Esophagus squamous epithelium (tissue), 5 donors: Measurements from ENCODE around the gene ADAM11. TPM values are rescaled to one million over a fixed set of nuclear protein-coding genes. Genes with fewer than 3 reads are reported as not detected.

Experiments used
- DNase-seq: peaks from one replicate; lab custom pipeline; 2025; lab: John Stamatoyannopoulos, UW
- H3K27ac ChIP-seq, 4 donors: fragments of 200-600 bp; sonication (generic); one replicate each; pipeline ENCODE4 v1.5.1; 2016 to 2019; ENCODE audit warnings: mild to moderate bottlenecking in 1 of 4
- H3K27me3 ChIP-seq, 4 donors: fragments of 200-600 bp; sonication (generic); 1 replicate in 3 of 4; 2 replicates in 1 of 4; pipeline versions ENCODE4 v1.5.1 to v1.6.0; 2017 to 2021; ENCODE audit warnings: antibody characterized with exemption in 1 of 4
- H3K36me3 ChIP-seq, 3 donors: fragments of 200-600 bp; sonication (generic); one replicate each; pipeline ENCODE4 v1.5.1; 2016 to 2019
- H3K4me1 ChIP-seq, 3 donors: fragments of 200-600 bp; sonication (generic); one replicate each; pipeline ENCODE4 v1.5.1; 2017 to 2019
- H3K4me3 ChIP-seq, 4 donors: fragments of 200-600 bp; sonication (generic); 1 replicate in 3 of 4; 2 replicates in 1 of 4; pipeline ENCODE4 v1.5.1; 2016 to 2019; ENCODE audit warnings: mild to moderate bottlenecking in 2 of 4, moderate library complexity in 1 of 4
- H3K9me3 ChIP-seq, 3 donors: fragments of 200-600 bp; sonication (generic); one replicate each; pipeline ENCODE4 v1.5.1; 2016 to 2019
- POLR2A ChIP-seq, 4 donors: fragments of 450-650 bp; IDR thresholded peaks; one replicate each; pipeline ENCODE4 v1.6.1; 2017; ENCODE audit warnings: antibody characterized with exemption in 4 of 4, mild to moderate bottlenecking in 4 of 4, moderate library complexity in 3 of 4
- WGBS, 2 donors: methylation state at CpG; one replicate each; pipeline ENCODE4 v1.1.5; 2018; 5-methylcytosine and 5-hydroxymethylcytosine counted together
- intact Hi-C: fragments of 100-400 bp; cut with DNase I; formaldehyde crosslinking; loops from one replicate; pipeline ENCODE4 v1.15.0; 2022
- total RNA-seq, 4 donors: library from RNA; depleted of rRNA; stranded (reverse); fragments of >200 nt; gene quantifications; one replicate each; pipeline ENCODE4 v1.1.0, GENCODE V29; 2016
- TF ChIP-seq, protein P1 (sequence below), 6 experiments: fragments of 450-650 bp in 4 of 6; fragments of 200-600 bp in 2 of 6; sonication (generic) in 2 of 6; IDR thresholded peaks; one replicate each; pipeline ENCODE4 v1.5.1; 2016 to 2019; ENCODE audit warnings: antibody characterized with exemption in 6 of 6, mild to moderate bottlenecking in 4 of 6, moderate library complexity in 4 of 6
- donor health status: DM: yes; HTN: yes; CAD: no.

ADAM11 gene
- total RNA-seq, 4 donors from 2014 or later, result 0.18 to 0.38 TPM; not detected in 2

DNA sequence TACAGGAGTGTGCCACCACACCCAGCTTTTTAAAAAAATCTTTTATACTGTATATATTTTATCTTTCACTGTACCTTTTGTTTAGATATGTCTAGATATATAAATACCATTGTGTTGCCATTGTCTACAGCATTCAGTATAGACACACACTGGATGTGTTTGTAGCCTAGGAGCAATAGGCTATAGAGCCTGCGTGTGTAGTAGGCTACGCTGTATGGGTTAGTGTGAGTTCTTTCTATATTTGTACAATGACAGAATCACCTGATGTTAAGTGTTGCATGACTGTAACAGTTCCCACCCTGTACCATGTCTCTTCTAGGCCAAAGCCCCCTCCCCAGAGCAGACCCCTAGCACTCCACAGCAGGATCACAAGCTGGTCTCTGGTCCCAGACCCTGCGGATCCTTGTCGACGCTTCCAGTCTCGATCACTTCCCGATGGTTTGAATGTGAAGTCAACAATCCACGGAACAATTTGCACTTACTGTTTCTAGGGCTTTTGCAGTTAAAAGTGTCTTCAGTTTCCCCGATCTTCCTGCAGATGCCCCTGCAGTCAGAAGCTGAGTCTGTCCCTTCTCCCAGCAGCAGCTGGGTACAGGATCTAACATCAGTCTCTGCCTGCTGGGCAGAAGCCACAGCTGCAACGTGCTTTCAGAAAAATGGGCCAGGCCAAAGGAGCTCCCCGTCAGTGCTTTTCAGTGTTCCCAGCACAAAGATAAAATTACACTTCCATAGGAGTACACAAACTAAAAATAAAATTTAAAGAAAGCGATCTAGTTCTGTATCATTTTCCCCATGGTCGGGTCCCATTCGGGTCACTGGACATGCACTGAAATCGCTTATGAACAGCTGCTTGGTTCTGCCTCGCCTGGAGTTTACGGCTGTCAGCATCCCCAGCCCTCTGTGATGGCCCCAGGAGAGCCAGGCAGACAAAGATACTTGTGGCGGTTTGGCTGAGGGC is 35.4 kb downstream of the ADAM11 start:
- WGBS, 2 donors, result 73 to 87% methylated on average over 17 to 18 of the region's 18 CpGs
- TF ChIP-seq POLR2A (IDR thresholded peaks at IDR 0.05), result no peak
- TF ChIP-seq, protein P1, sequence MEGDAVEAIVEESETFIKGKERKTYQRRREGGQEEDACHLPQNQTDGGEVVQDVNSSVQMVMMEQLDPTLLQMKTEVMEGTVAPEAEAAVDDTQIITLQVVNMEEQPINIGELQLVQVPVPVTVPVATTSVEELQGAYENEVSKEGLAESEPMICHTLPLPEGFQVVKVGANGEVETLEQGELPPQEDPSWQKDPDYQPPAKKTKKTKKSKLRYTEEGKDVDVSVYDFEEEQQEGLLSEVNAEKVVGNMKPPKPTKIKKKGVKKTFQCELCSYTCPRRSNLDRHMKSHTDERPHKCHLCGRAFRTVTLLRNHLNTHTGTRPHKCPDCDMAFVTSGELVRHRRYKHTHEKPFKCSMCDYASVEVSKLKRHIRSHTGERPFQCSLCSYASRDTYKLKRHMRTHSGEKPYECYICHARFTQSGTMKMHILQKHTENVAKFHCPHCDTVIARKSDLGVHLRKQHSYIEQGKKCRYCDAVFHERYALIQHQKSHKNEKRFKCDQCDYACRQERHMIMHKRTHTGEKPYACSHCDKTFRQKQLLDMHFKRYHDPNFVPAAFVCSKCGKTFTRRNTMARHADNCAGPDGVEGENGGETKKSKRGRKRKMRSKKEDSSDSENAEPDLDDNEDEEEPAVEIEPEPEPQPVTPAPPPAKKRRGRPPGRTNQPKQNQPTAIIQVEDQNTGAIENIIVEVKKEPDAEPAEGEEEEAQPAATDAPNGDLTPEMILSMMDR (IDR thresholded peaks at IDR 0.05), result no peak
- H3K9me3 ChIP-seq, result no peaks in the 10 kb centered on the region
- peaks cover 0 to 25% (median 3%) of the 10 kb centered on the region in 3 donors for H3K4me1 ChIP-seq
- DNase-seq, result no peak
- H3K36me3 ChIP-seq, result no peaks in the 10 kb centered on the region
- intact Hi-C loops, result no loop called here
- no peaks in the 10 kb centered on the region for H3K27me3 ChIP-seq
- no peak overlapping the region for H3K4me3 ChIP-seq
- peak overlapping the region; percentile 39 to 81 (median 74) for H3K27ac ChIP-seq

DNA sequence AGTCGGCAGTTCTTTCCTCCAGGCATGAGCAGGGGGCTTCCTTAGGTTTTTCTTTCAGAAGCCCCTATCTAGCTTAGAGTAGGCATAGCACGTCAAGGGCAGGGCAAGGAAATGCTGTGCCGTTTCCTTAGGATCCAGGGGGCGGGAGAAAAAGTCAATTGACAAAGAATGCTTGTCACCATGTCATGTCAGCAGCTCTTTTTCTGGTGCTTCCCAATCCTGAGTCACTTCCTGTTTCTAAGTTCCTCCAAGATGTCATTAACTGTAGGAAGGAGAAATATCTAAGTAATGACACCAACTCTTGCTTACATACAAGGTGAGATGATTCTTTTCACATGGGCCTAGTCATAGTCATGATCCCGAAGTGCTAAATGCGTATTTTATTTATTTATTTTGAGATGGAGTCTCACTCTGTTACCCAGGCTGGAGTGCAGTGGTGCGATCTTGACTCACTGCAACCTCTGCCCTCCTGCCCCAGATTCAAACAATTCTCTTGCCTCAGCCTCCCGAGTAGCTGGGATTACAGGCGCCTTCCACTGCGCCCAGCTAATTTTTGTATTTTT is 36.1 kb downstream of the ADAM11 start:
- no peak for DNase-seq
- peak overlapping the region in 1 of 4 donors; percentile 48 for H3K4me3 ChIP-seq
- no peaks in the 10 kb centered on the region for H3K9me3 ChIP-seq
- peak overlapping the region; percentile 39 to 81 (median 74) for H3K27ac ChIP-seq
- no peaks in the 10 kb centered on the region for H3K36me3 ChIP-seq
- 41 to 54% methylated on average over 9 of the region's 10 CpGs for WGBS, 2 donors
- no peaks in the 10 kb centered on the region for H3K27me3 ChIP-seq
- H3K4me1 ChIP-seq, result peaks cover 0 to 25% (median 3%) of the 10 kb centered on the region in 3 donors
- TF ChIP-seq POLR2A (IDR thresholded peaks at IDR 0.05), result no peak
- TF ChIP-seq, protein P1 (IDR thresholded peaks at IDR 0.05), result no peak
- intact Hi-C loops, result no loop called here

DNA sequence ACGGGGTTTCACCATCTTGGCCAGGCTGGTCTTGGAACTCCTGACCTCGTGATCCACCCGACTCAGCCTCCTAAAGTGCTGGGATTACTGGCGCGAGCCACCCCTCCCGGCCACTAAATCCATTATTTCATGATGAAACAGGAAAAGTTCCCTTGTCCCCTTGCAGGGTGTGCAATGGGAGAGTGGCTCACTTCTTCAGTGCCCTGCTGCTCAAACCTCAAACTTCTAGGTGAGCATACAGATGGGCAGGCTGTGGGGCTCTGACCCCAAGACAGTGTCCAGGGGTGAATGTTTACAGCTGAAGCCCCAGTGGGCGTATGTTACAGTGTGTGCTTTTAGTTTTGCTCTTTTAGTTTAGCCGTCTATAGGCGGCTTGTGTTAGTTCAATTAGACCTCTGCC is 36.6 kb downstream of the ADAM11 start:
- DNase-seq, result no peak
- Histone ChIP-seq H3K27me3 (no peaks in the 10 kb centered on the region), H3K27ac (peak overlapping the region; percentile 39 to 81 (median 74)), H3K9me3 (no peaks in the 10 kb centered on the region), H3K4me3 (peak overlapping the region in 1 of 4 donors; percentile 48), H3K36me3 (no peaks in the 10 kb centered on the region), H3K4me1 (peaks cover 0 to 25% (median 3%) of the 10 kb centered on the region in 3 donors)
- WGBS, 2 donors, result 71 to 87% methylated on average over 8 of the region's 9 CpGs
- intact Hi-C loops, result no loop called here
- TF ChIP-seq, protein P1 (IDR thresholded peaks at IDR 0.05), result no peak
- TF ChIP-seq POLR2A (IDR thresholded peaks at IDR 0.05), result no peak

DNA sequence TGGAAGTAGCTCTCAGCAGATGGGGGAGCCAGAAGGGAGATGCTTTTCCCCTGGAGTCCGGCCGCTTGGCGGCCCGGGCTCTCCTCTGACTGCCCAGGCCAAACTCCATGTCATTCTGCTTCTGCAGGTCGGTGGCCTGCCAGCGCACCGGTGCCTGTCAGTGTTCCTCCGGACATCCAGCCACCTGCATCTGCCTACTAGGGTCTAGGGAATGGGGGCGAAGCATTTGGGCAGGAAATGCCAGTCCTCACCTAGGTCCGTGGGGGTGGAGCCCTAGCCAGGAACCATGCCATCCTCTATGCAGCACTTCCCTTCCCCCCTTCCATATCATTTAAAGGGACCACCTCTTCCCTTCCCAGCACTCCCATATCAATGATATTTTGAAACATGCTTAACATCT is 37.1 kb downstream of the ADAM11 start:
- TF ChIP-seq, protein P1 (IDR thresholded peaks at IDR 0.05), result no peak
- TF ChIP-seq POLR2A (IDR thresholded peaks at IDR 0.05), result no peak
- peaks cover 0 to 25% (median 3%) of the 10 kb centered on the region in 3 donors for H3K4me1 ChIP-seq
- WGBS, 2 donors, result 70% methylated on average over 10 of the region's 10 CpGs; no CpG with 5 or more reads in 1 of the 2 donors
- H3K9me3 ChIP-seq, result no peaks in the 10 kb centered on the region
- H3K27me3 ChIP-seq, result no peaks in the 10 kb centered on the region
- intact Hi-C loops, result no loop called here
- DNase-seq, result no peak
- peak overlapping the region in 3 of 4 donors; percentile 6 to 48 (median 28) for H3K4me3 ChIP-seq
- peak overlapping the region in 3 of 4 donors; percentile 73 to 81 (median 75) for H3K27ac ChIP-seq
- no peaks in the 10 kb centered on the region for H3K36me3 ChIP-seq
